GM12878 (cell line): ENCODE results near the gene MGLL. TPM values are rescaled to one million over a fixed set of nuclear protein-coding genes. Genes with fewer than 3 reads are reported as not detected.

Source experiments
- ATAC-seq: fragments of 200-7000 bp; cut with Tn5 transposase; 3 replicates; pipeline ENCODE4 v1.9.1; 2020; ENCODE audit warnings: mild to moderate bottlenecking, moderate library complexity
- BruUV-seq: library from RNA; stranded (reverse); fragments of 400-500 nt; replicated peaks from 2 replicates; lab custom pipeline; 2021; lab: Mats Ljungman, UMichigan
- CTCF ChIA-PET: fragments of 300-600 bp; sonication (Branson Sonifier 250); formaldehyde crosslinking; extraction: SDS; loops from one replicate; lab custom pipeline; 2021; ENCODE audit warnings: inconsistent platforms; lab: Yijun Ruan, JAX
- POLR2A ChIA-PET: fragments of 350-600 bp; formaldehyde crosslinking; extraction: SDS; loops from one replicate; lab custom pipeline; 2021; ENCODE audit warnings: inconsistent platforms; lab: Charles Lee
- RAD21 ChIA-PET: fragments of 300-600 bp; sonication (Branson Sonifier 250); formaldehyde crosslinking; loops from one replicate; lab custom pipeline; 2023; ENCODE audit warnings: antibody characterized with exemption; ENCODE audit not compliant: unreplicated experiment; lab: Charles Lee
- SMC1A ChIA-PET: fragments of 300-600 bp; sonication (Branson Sonifier 250); formaldehyde crosslinking; loops from one replicate; lab custom pipeline; 2023; ENCODE audit not compliant: unreplicated experiment, uncharacterized antibody; lab: Charles Lee
- DNase-seq: peaks from one replicate; pipeline ENCODE4 v3.0.0-alpha.2; 2011; ENCODE audit warnings: low read depth, low spot score
- FAIRE-seq: peaks from 3 replicates; lab custom pipeline; 2011; peaks lifted over from hg19 to GRCh38; lab: Jason Lieb, UNC
- H2AFZ ChIP-seq: 2 replicates; pipeline ENCODE4 v1.6.0; 2011; ENCODE audit warnings: low read depth, low read length, control low read depth; ENCODE audit not compliant: control insufficient read depth
- H3K27ac ChIP-seq: 2 replicates; pipeline ENCODE4 v1.5.1; 2011; ENCODE audit warnings: control low read depth; ENCODE audit not compliant: control insufficient read depth, insufficient read depth
- H3K27me3 ChIP-seq, 2 experiments: replicated peaks in 1 of 2; 2 replicates each; pipeline versions ENCODE4 v1.6.0 to v1.6.1; 2011; ENCODE audit warnings: low read length in 1 of 2; ENCODE audit not compliant: control insufficient read depth in 2 of 2, insufficient read depth in 2 of 2
- H3K36me3 ChIP-seq, 2 experiments: 2 replicates each; pipeline ENCODE4 v1.5.1; 2011; ENCODE audit warnings: low read length in 1 of 2; ENCODE audit not compliant: control insufficient read depth in 2 of 2, insufficient read depth in 2 of 2
- H3K4me1 ChIP-seq: 2 replicates; pipeline ENCODE4 v1.6.1; 2011; ENCODE audit warnings: mild to moderate bottlenecking, low read length, moderate library complexity, mixed read lengths; ENCODE audit not compliant: control insufficient read depth, insufficient read depth
- H3K4me2 ChIP-seq: 2 replicates; pipeline ENCODE4 v1.6.0; 2011; ENCODE audit warnings: control low read depth; ENCODE audit not compliant: control insufficient read depth, insufficient read depth
- H3K4me3 ChIP-seq: fragments of 200-600 bp; sonication (generic); 2 replicates; pipeline ENCODE4 v1.5.1; 2016
- H3K79me2 ChIP-seq: 2 replicates; pipeline ENCODE4 v1.6.0; 2011; ENCODE audit warnings: low read length; ENCODE audit not compliant: control insufficient read depth, insufficient read depth
- H3K9ac ChIP-seq: 2 replicates; pipeline ENCODE4 v1.8.0; 2011; ENCODE audit warnings: low read length, control low read depth, mixed read lengths; ENCODE audit not compliant: control insufficient read depth, insufficient read depth
- H3K9me3 ChIP-seq: replicated peaks from 3 replicates; pipeline ENCODE4 v1.5.1; 2011; ENCODE audit warnings: mild to moderate bottlenecking, low read length; ENCODE audit not compliant: control insufficient read depth, insufficient read depth
- H4K20me1 ChIP-seq: 2 replicates; pipeline ENCODE4 v1.6.0; 2011; ENCODE audit not compliant: control insufficient read depth, insufficient read depth
- ATF2 ChIP-seq: IDR thresholded peaks from 2 replicates; pipeline ENCODE4 v1.6.1; 2012; ENCODE audit warnings: low read length, inconsistent platforms
- BCL11A ChIP-seq: IDR thresholded peaks from 2 replicates; pipeline ENCODE4 v1.6.1; 2011; ENCODE audit warnings: low read depth, low read length
- BMI1 ChIP-seq: fragments of 450-650 bp; IDR thresholded peaks from 2 replicates; pipeline ENCODE4 v1.6.1; 2016; ENCODE audit warnings: mild to moderate bottlenecking, moderate library complexity, borderline replicate concordance
- ELK1 ChIP-seq: IDR thresholded peaks from 2 replicates; pipeline ENCODE4 v1.6.1; 2012; ENCODE audit warnings: low read depth, low read length, improper control_type of control experiment
- HCFC1 ChIP-seq: fragments of 150-350 bp; IDR thresholded peaks from 2 replicates; pipeline ENCODE4 v1.6.1; 2014; ENCODE audit warnings: low read length
- HDAC2 ChIP-seq: fragments of 200-600 bp; sonication (generic); IDR thresholded peaks from 2 replicates; pipeline ENCODE4 v1.6.1; 2017
- JUNB ChIP-seq: IDR thresholded peaks from 2 replicates; pipeline ENCODE4 v1.6.1; 2016; ENCODE audit warnings: antibody characterized with exemption, mild to moderate bottlenecking
- SRF ChIP-seq, 2 experiments: IDR thresholded peaks; 2 replicates each; pipeline ENCODE4 v1.6.1; 2011; ENCODE audit warnings: low read depth in 2 of 2, low read length in 2 of 2, mild to moderate bottlenecking in 1 of 2, moderate library complexity in 1 of 2
- ZNF274 ChIP-seq: IDR thresholded peaks from one replicate; pipeline ENCODE4 v1.8.0; 2011; ENCODE audit not compliant: insufficient read length, insufficient read depth
- ZNF384 ChIP-seq: IDR thresholded peaks from 2 replicates; pipeline ENCODE4 v1.6.1; 2012; ENCODE audit warnings: low read depth, mild to moderate bottlenecking, low read length, improper control_type of control experiment, borderline replicate concordance
- WGBS: methylation state at CpG from one replicate; pipeline ENCODE4 v1.1.6; 2016; ENCODE audit warnings: low lambda C conversion rate; ENCODE audit not compliant: insufficient replicate concordance, insufficient coverage; ENCODE audit errors: missing lambda C conversion rate; 5-methylcytosine and 5-hydroxymethylcytosine counted together
- in situ Hi-C: fragments of 300-500 bp; cut with MboI; formaldehyde crosslinking; loops from 9 replicates; pipeline ENCODE4 v1.14.3; 2018; ENCODE audit warnings: mixed read lengths
- intact Hi-C: fragments of 100-400 bp; cut with micrococcal nuclease; formaldehyde crosslinking; loops from one replicate; pipeline ENCODE4 v1.14.2; 2022; ENCODE audit not compliant: unreplicated experiment
- polyA plus RNA-seq, 11 experiments: library from polyadenylated mRNA; depleted of rRNA in 4 of 11; unstranded in 6 of 11; stranded (reverse) in 5 of 11; fragments of >200 nt; fragmentation: Nextera tagmentation in 4 of 11; fragmentation: Illumina TruSeq in 1 of 11; extraction: Ambion mirVana in 4 of 11; extraction: Trizol in 1 of 11; gene quantifications; 1 replicate in 1 of 11; 2 replicates in 10 of 11; pipeline versions ENCODE4 v1.2.1 to v1.2.3, GENCODE V29; 2011 to 2016; ENCODE audit warnings: inconsistent platforms in 2 of 11, missing spikeins in 2 of 11, low read depth in 1 of 11
- total RNA-seq, 4 experiments: library from RNA; depleted of rRNA in 3 of 4; stranded (reverse); fragments of >200 nt in 3 of 4; fragmentation: Illumina TruSeq in 1 of 4; extraction: Trizol in 1 of 4; gene quantifications; 2 replicates each; pipeline versions ENCODE4 v1.2.1 to v1.2.3, GENCODE V29; 2013 to 2021

Gene MGLL
- total and polyA plus RNA-seq, 10 of the 15 experiments (the other 5 are each of a cell fraction or from before 2014, with no cell fraction given) = 44.9 to 177 (median 72.9) TPM

- DNase-seq = no peak
- H3K27ac ChIP-seq = no peak overlapping the region
- ChIA-PET SMC1A (interaction anchor here (0.7 to 1.7 kb wide), 8 partner anchors 41 to 205 kb away, joined by 3 to 4 read pairs (median 4); no protein-coding TSS in a partner anchor), CTCF (interaction anchor here (0.7 to 1.7 kb wide), 10 partner anchors 9 to 205 kb away, joined by 3 to 7 read pairs (median 4); no protein-coding TSS in a partner anchor), POLR2A (no interaction called here), RAD21 (interaction anchor here (0.9 to 1.0 kb wide), 4 partner anchors 21 to 205 kb away, joined by 3 to 4 read pairs (median 3); no protein-coding TSS in a partner anchor)
- no peak overlapping the region for H3K9ac ChIP-seq
- no peaks in the 10 kb centered on the region for H3K4me1 ChIP-seq
- in situ Hi-C loops (no loop called here), intact Hi-C loops (loop anchor here (1.0 kb wide), 1 partner anchor 204 kb away; no protein-coding TSS in a partner anchor)
- H2AFZ ChIP-seq = peak overlapping the region; percentile 63
- no peaks in the 10 kb centered on the region for H3K36me3 ChIP-seq
- 53% methylated on average over 2 of the region's 2 CpGs for WGBS
- no peak overlapping the region for H3K4me2 ChIP-seq
- peak; percentile 73 for FAIRE-seq
- H3K27me3 ChIP-seq = no peaks in the 10 kb centered on the region
- peak; percentile 38 for ATAC-seq
- H4K20me1 ChIP-seq = no peaks in the 10 kb centered on the region
- H3K79me2 ChIP-seq = no peaks in the 10 kb centered on the region
- BruUV-seq = no TSS peak
- TF ChIP-seq HCFC1 = no peak
- no peak for TF ChIP-seq JUNB
- TF ChIP-seq SRF (IDR thresholded peaks at IDR 0.05; ENCODE audit: low read depth in 2 of 2, low read length in 2 of 2) = no peak
- no peak for TF ChIP-seq ATF2
- TF ChIP-seq ZNF384 = no peak
- TF ChIP-seq BMI1 = no peak
- TF ChIP-seq HDAC2 = no peak
- no peak for TF ChIP-seq BCL11A
- TF ChIP-seq ELK1 = no peak
- TF ChIP-seq ZNF274 = no peak
- H3K4me3 ChIP-seq = no peak overlapping the region
- H3K9me3 ChIP-seq = no peaks in the 10 kb centered on the region
Observed at GRCh38 chr3:127856801-127857200, 34.5 kb upstream of the MGLL start.
